NCI-H2196 treated with DMSO at 0.1 percent for 48 hours (cell line): Measurements from ENCODE around the gene CACNA1C.
A peak's percentile ranks its signal among the peaks of the same experiment; 100 is the strongest.
"Not testable (repeated sequence)": the region's sequence is repeated elsewhere in the genome, so short reads cannot be mapped to it uniquely, and the experiment has no call there.

Experiments used
- DNase-seq: peaks from one replicate; lab custom pipeline; 2025; ENCODE audit not compliant: unreplicated experiment; lab: John Stamatoyannopoulos, UW

CACNA1C gene

DNA sequence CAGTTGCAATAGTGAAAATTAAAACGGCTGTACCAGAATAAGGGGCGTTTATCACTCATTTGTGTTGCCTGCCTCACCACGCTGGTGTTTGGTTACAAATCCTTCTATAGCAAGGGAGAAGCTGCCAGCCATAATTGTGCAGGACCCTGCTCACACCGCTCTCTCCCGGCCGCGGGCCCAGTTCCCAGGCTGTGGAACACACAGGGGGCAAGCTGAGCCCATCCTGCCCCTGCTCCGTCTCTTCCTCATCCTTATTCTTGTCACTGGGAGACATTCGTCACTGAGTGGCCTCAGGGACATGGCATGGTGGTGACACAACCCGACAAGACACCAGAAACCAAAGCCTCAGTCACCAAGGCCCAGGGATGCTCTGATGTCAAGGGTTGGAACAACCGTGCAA is 625.6 kb downstream of the CACNA1C start:
- no peak for DNase-seq

DNA sequence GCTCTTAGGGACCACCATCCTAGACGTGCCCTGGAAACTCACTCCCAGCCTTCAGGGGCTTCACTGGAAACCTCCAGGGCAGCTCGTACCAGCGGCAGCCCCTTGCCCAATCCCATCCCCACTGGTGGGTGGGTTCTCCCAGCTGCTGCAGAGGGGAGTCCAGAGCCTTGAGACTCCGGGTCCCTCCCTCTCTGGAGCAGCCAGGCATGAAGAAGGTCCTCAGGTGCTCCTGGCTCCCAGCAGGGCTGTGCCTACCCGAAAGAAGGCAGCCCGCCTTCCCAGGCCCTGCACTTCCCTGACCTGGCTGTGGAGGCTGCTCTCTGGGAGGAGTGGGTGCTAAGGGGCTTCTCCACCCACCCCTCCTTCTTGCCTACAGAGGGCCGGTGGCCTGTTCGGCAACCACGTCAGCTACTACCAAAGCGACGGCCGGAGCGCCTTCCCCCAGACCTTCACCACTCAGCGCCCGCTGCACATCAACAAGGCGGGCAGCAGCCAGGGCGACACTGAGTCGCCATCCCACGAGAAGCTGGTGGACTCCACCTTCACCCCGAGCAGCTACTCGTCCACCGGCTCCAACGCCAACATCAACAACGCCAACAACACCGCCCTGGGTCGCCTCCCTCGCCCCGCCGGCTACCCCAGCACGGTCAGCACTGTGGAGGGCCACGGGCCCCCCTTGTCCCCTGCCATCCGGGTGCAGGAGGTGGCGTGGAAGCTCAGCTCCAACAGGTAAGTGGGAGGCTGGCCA is 626.5 kb downstream of the CACNA1C start:
- no peak for DNase-seq

GRCh38 chr12:2679816-2680675 is 627.3 kb downstream of the CACNA1C start:
- no peak for DNase-seq

DNA sequence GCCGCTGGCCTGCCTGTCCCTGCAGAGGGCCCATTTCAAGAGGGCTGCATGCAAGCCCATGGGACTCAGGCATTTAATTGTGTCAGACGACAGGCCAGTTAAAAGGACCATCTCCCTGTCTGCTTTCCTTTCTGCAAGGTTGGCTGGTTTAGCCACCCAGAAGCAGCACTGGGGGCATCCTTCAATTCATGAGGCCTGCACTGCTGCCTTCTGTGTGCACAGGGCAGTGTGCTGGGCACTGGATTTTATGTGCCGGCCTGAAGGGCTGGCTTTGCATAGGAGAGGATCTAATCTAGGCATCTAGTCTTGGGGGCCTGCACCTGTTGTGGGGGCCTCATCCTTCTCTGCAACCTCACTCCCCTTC is 627.9 kb downstream of the CACNA1C start:
- DNase-seq: no peak

DNA sequence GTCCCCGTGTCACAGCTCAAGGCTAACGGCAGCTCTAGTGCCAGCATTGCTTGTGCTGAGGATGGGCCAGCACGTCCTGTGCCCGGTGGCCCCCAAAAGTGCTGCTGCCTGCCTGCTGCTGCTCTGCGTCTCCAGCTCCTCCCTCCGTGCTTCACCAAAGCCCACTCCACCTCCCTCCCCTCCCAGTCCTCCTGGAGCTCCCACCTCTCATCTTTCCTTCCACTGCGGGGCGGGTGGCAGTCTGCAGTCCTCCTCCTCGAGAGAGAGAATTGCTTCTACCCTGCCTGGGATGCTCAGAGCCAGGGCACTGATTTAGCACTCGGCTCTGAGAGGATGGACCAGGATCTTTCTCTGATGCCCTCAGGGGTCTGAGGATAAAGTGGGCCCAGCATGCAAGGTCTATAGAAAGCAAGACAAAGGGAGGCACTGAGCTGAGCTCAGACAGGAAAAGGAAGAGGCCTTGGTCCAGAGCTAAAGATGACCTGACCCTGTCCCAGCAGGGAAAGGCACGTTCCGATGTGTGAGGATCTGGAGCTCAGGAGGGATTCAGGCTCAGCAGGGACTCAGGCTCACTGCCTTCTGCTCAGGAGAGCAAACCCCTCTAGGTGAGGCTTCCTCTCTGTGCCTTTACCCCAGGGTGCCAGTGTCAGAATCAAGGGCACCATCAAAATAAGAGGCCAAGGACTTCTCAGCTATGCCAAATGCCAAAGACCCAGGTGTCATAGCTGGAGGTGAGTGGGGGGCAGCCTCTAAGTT is 628.8 kb downstream of the CACNA1C start:
- DNase-seq: no peak

DNA sequence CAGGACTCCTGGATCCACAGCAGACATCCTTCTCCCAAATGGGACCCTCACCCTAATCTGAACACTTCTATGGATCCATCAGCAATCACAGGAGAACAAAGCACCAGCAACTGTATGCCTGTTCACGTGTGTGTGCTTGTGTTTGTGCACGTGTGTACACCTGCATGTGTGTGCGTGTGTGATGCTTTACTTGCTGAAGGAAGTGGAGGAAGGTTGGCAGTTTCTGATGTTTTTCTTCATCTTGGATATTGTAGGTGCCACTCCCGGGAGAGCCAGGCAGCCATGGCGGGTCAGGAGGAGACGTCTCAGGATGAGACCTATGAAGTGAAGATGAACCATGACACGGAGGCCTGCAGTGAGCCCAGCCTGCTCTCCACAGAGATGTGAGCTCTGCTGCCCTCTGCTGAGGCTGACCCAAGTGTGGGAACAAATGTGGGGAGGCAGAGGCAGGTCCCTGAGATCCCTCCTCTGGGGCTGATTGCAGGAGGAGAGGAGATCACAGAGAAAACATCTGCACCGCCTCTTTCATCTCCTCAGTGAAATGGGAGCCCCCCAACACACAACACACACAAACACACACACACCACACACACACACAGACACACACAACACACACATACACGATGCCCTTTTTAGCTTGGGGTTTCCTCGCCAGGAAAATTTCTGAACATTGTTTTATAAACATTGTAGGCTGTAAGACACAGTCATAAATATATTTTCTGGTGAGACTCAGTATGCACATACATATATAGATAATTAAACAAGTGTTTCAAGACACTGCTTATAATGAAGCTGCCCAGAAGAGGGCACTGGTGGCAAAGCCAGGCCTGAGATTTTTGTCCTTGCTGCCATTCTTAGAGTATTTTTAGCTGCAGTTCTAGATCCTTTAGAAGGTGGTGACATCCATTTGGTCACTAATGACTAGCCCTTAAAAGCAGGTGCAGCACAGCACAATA is 629.8 kb downstream of the CACNA1C start:
- DNase-seq: peak; percentile 1

DNA sequence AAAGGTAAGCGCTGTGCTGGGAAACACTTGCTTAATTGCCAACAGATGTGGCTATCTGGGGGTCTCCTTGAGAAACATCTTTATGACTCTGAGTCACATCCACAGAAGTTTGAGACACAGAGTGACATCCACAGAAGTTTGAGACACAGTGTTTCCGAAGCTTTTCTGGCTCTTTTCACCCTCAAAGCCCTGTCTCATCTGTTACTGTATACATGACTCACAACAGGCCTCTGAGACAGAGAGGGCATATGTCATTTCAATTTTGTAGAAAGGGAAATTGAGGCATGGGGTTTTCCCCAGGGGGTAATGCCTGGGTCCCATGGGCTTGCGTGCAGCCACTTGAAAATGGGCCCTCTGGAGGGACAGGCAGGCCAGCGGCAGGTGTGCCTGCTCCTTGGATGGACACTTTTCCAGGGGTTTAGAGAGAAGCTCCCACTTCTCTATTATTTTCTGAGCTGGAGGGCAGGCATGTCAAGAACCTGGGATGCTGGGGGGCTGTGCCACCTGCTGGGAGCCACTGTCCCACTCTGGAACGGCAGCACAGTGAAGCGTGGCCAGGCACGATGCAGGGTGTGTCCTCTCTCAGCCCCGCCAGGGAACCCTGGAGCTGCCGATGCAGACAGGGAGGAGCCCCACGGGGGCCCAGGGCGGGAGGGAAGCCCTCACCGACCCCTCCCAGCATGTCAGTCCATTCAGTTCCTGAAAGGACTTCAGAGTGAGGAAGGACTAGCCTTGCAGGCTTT is 630.7 kb downstream of the CACNA1C start:
- no peak for DNase-seq

DNA sequence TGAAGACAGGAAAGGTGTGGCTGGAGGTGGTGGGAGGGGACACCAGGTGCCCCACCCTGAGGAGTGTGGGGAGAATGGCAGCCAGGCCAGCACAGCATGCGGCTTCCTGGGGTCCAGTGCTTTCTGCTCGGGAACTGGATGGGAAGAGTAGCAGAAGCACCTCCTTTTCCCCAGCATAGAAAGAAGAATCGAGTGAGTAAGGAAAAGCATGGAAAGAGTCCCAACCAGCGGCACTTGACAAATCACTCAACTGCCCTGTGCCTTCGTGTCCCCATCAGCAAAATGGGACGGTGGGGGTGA is 631.2 kb downstream of the CACNA1C start:
- DNase-seq: not testable (repeated sequence)

GRCh38 chr12:2685620-2686279 is 633.0 kb downstream of the CACNA1C start:
- DNase-seq: not testable (repeated sequence)

DNA sequence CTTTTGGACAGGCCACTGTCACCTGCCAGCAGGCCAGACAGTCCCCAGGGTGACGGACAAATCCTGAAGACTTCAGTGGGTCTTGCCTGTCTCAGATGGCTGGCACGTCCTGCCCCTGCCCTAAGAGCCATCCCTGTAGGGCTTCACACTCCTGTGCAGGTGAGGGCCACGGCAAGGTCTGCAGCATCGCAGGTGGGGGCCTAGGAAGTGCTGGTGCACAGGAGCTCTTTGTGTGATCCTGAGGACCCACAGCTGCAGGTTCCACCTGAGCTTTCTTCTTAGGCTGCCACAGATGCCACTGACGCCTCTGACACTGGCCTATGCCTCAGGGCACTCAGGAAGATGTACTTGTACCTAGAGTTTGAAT is 633.5 kb downstream of the CACNA1C start:
- no peak for DNase-seq

DNA sequence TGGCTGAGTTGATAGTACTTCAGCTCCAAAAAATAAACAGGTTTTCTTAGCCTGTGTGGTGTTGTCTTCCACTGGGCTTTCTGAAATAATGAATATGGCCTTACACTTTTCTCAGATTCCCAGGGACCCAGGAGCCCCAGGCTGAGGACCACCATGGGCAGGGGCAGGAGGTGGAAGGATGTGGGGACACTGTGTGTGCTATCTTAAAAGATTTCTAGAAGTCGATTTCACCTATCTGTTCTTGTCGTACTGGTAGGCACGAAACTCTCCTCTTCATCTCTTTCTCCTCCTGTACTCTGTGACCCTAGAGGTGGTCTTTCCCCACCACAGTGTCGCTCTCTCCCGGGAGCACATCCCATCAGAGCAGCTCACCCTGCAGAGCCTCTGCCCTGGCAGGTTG is 634.3 kb downstream of the CACNA1C start:
- DNase-seq: no peak

DNA sequence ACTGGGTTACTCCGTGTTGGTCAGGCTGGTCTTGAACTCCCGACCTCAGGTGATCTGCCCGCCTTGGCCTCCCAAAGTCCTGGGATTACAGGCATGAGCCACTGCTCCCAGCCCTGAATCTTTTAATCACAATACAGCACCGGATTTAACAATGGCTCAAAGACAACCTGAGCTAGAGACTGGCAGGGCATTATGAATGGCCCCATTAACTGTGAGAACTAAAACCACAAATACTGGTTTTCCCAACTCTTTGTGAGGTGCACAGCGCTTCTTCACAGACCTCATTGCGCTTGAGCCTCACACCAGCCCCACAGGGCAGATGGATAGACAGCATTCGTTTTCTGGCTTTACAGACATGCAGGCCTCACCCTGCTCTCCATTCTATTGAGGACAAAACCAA is 634.9 kb downstream of the CACNA1C start:
- DNase-seq: no peak

- no peak for DNase-seq
Measured at GRCh38 chr12:2688381-2688931, 635.7 kb downstream of the CACNA1C start.

DNA sequence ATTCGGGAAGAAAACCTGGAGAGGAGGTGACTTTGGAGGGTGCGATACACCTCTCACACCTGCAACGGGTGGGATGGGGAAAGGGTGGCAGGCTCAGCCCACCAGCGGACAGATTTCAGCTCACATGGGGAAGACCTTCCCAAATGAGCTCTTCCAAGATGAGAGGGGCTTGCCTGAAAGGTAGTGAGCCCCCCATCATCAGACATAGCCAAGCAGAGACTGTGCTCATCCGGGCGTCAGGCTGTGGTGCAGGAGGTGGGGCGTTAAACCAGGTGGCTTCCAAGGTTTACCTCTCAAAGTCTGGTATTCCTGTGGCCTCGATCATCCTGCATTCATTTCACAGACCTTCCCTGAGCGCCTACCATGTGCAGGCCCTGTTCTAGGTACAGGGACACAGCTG is 636.6 kb downstream of the CACNA1C start:
- no peak for DNase-seq

DNA sequence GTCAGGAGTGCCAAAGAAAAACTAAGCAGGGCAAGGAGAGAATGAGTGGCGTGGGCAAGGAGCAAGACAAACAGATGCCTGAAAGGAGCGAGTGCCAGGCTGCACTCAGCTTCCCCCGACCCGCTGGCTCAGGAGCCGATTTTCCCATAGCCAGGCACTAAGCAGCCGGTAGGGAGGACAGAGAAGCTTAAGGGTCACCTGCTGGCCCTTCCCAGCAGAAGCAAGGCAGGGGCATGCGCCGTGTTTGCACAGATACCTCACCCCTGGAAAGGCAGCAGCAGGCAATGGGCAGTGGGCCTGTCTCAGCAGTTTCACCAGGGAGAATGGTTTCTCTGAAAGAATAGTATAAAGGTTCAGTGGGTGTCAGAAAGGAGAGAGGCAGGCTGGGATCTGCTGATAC is 637.1 kb downstream of the CACNA1C start:
- DNase-seq: no peak

GRCh38 chr12:2690348-2691005 is 637.7 kb downstream of the CACNA1C start:
- DNase-seq: no peak

- DNase-seq: no peak
Measured at GRCh38 chr12:2691006-2691344, 638.2 kb downstream of the CACNA1C start.

- DNase-seq: no peak
Measured at GRCh38 chr12:2691345-2692071, 638.7 kb downstream of the CACNA1C start.
